Measurements from ENCODE around the gene BMERB1.
A peak's percentile ranks its signal among the peaks of the same experiment; 100 is the strongest.

BMERB1 gene

DNA sequence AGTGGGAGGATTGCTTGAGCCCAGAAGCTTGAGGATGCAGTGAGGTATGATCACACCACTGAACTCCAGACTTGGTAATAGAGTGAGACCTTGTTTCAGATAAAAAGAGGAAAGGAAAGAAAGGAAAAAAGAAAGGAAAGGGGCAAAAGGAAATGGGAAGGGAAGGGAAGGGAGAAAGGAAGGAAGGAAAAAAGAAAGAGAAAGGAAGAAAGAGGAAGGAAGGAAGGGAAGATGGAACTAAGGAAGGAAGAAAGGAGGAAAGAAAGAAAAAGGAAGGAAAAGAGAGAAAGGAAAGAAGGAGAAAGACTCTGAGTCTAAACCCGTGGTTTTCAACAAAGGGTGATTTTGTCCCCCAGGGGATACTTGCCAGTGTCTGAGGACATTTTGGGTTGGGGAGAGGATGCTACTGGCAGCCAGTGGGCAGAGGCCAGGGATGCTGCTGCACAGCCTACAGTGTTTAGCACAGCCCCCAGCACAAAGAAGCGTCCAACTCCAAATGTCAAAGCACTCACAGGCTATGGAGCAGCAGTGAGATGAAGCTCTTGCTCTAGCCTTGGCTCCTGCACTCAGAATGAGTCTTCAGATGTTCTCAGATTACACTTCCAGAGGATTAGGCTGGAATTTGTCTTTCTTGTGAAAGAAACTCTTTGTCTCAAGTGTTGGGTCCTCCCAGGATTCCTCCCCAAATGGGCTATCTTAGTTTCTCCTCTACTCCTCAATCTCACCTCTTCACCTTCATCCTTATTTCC, 64.2 kb downstream of the BMERB1 start:
- DNase-seq (ENCODE audit: low spot score): no peak

DNA sequence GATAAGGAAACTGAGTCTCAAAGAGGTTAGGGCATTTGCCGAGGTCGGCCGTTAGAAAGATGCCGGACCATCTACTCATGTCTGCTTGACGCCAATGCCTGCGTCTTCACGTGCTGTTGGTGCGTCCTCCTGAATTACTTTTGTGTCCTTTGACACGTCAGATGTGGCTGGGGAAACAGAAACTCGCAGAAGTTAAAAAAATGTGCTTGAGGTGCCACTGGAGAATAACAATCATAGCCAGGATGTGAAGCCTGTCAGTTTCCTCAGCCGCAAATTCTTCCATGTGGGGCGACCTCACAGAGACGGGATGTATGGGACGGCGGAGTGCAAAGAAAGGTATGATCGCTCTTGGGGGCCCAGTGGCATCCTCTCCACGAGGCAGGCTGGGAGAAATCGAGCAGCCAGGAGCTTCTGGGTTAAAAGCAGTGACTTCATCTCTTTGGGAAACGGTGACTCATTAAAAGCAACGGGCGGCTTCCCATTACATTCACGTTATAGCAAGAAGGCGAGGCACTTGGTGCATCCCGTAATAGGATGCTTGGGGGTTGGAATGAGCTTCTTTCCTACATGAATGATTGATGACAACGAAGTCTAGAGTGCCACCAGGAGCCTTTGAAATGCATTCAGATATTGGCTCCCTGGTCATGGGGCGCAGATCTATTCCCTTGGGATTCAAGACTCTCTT, 67.8 kb downstream of the BMERB1 start:
- peak; percentile 90 for DNase-seq (ENCODE audit: low spot score)

DNA sequence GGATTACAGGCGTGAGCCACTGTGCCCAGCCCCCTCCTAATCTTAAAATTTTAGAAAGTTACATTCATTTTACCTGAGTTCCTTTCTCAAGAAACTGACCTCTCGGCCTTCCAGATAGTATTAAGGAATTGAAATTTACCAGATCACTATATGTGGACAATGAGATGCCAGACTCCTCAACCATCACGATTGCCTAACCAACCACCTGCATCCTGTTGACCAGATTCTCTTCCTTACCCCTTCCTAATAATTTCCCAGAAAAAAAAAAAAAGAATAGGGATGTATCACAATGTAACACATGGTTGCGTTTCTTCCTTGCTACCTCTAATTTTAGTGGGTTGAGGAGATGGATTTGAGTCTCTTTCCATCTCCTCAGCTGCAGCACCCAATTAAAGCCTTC, 72.1 kb downstream of the BMERB1 start:
- no peak for DNase-seq (ENCODE audit: low spot score)

DNA sequence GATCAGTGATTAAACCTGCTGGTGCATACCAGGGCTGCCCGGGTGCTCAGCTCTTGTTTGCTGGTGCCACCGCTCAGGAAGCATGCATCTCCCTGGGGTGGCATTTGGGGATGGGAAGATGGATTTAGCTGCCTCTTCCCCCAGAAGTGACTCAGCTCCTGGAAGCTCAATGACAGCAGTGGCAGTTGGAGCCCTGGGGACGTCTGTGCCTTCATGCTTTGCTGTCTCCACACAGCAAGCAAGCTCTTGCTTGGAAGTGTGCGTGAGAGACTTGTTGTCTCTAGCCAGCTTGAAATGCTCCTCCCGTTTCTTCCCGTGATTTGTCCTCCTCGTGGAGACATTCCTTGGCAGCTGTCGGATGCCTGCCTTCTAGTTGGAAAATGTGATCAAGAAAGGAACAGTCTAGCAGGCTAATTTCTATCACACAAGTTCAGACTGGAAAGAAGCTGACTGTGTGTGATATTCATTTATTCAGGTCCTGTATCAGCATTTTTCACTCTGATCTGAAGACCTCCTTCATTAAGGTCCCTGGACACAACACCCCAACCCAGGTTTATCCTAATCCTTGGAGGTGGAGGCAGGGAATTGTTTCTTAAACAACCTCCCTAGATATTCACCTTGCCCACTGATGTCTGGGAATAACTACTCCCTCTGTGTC, 73.0 kb downstream of the BMERB1 start:
- DNase-seq (ENCODE audit: low spot score): peak; percentile 17

DNA sequence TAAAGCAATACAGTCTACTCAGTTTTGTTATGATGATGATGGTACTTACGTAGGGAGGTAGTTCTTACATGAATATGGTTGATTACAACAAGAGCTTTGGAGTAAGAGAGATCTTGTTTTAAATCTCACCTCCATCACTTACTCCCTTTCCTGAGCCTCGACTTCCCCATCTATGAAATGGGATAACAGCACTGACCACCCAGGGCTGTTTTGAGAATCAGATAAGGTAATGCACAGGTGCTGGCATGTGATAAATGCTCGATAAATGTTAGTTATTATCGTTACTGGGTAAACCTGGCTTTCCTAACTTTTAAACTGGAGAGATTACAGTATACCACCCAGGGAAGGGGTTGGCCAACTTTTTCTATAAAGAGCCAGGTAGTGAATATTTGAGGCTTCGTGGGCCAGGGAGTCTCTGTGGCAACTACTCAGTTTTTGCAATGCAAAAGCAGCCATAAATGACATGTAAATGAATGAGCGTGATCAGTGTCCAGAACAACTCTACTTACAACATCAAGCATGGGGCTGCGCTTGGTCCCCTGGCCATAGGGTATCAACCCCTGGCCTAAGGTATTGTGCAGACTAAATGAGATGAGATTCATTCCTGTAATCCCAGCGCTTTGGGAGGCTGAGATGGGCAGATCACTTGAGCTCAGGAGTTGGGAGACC, 73.7 kb downstream of the BMERB1 start:
- DNase-seq (ENCODE audit: low spot score): no peak

DNA sequence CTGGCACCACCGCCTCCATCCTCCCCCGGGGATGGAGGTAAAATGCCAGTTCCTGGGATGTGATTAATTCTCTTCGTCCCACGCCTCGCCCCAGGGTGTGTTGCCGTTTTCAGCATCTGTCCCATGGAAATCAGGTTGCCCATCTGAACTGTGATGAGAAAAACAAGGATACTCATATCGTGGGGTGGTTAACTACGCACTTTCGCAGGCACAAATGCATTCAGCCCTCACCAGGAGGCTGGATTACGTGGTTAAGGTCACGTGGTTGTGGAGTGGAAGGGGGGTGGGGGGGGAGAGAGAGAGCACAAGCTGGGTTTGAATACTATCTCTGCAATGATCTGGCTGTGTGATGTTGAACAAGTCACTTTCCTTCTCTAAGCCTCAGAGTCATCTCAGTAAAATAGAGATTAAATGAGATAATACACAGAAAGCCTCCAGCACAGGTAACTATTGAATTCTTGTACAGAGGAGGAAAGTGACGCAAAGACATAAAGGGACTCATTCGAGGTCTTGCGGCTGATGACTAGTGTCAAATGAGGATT, 74.7 kb downstream of the BMERB1 start:
- DNase-seq (ENCODE audit: low spot score): no peak

DNA sequence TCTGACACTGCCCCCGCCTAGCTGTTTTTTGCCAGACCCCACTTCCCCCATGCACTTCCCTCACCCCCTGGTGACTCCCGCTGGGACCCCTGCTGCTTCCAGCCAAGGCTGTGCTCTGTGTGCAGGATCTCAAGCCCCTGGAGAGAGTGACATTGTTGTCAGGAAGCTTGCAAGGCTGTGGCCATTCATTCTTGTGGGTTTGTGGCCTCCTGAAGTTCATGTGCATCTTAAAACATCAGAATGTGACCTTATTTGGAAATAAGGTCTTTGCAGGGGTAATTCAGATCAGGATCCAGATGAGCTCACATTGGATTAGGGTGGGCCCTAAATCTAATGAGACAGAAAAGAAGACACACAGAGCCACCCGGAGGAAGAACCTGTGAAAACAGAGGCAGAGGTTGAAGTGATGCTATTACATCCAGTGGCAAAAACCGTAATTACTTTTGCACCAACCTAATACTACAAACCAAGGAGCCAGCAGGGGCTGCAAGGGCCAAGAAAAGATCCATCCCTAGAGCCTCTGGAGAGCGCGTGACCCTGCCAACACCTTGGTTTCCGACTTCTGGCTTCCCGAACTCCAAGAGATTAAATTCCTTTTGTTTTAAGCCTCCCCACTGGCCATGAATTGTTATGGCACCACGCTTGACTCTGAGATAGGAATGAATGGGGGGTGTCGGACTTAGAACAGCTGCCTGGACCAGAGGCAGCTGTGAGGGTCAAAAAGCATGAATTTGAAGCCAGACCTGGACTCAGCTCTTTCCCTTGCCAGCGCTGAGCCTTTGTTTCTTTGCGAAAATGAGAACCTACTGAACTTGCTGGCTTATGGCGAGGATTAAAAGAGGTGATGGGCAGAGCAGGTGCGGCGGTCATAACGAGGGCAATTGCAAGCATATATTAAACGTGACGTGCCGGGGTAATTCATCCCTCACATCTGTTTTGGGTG, 75.5 kb downstream of the BMERB1 start:
- no peak for DNase-seq (ENCODE audit: low spot score)

DNA sequence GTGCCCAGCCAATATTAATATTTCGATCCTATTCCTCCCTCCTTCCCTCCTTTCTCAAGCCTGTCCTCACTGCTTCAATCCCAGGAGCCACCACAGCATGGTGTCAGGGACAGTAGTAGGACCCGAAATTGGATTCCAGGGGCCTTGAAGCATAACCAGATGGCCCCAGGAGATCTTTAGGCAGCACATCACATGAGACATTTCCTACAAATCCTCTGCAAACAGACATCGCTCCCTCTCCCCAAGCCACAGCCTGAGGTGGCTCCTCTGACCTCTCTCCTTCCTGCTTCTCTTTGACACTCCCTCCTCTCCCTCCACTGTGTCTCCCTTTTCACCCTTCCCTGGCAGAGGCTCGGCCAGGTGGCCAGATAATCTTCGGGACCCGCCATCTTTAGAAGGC, 76.6 kb downstream of the BMERB1 start:
- no peak for DNase-seq (ENCODE audit: low spot score)

DNA sequence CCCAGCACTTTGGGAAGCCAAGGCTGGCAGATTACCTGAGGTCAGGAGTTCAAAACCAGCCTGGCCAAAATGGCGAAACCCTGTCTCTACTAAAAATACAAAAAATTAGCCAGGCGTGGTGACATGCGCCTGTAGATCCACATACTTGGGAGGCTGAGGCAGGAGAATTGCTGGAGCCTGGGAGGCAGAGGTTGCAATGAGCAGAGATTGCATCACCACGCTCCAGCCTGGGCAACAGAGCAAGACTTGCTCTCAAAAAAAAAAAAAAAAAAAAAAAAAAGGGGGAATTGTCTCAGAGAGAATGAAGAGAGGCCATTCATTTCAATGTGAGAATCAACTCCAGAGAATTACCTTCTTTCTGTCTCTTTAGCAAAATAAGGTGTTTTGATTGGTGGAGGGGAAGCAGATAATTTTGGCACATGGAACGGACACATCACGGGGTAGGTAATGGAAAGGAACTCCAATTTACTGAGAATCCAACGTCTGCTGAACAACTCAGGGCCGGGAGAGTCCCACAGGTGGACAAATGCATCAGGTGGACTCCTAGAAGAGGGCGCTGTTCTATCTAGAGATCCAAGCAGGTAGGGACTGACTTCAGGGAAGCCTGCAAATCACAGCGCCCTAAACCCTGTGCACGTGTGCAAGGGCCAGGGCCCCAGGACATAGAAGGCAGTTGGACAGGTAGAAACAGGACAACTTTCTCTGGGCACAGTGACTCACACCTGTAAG, 77.5 kb downstream of the BMERB1 start:
- no peak for DNase-seq (ENCODE audit: low spot score)

DNA sequence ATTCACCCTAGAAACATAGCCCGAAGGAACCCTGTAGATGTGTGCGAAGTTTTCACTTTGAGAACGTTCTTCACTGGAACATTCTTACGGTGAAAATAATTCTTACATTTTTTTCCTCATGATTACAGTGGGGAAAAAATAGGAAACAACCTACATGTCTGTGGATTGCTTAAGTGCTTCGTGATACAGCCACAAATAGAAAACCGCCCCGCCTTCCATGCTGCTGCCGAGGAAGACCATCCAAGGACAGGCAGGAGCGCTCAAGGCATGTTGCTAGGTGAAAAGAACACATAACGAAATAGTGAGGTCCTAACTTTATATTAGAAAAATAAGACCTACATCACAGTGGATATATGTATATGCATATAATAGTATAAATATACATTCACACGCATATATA, 78.8 kb downstream of the BMERB1 start:
- no peak for DNase-seq (ENCODE audit: low spot score)

DNA sequence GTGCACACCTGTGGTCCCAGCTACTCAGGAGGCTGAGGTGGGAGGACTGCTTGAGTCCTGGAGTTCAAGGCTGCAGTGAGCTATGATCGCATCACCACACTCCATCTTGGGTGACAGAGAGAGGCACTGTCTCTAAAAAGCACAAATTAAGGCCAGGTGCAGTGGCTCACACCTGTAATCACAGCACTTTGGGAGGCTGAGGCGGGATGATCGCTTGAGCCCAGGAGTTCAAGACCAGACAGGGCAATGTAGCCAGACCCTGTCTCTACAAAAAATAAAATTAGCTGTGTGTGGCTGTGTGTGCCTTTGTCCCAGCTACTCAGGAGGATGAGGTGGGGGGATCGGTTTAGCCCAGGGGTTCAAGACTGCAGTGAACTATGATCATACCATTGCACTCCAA, 81.6 kb downstream of the BMERB1 start:
- DNase-seq (ENCODE audit: low spot score): no peak

DNA sequence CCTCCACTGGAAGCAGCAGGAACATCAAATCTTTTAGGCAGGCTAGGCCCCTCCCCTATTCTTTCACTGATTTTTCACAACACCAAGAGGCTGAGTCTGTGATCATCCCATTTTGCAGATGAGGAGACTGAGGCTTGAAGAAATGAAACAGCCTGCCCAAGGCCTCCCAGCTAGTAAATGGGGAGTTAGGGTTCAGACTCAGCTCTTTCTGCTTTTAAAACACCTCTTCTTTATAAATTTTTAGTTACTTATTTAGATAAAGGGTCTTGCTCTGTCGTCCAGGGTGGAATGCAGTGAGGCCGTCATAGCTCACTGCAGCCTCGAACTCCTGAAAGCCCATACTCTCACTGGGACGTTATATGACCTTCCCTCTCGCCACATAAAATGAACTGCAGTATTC, 82.2 kb downstream of the BMERB1 start:
- no peak for DNase-seq (ENCODE audit: low spot score)

DNA sequence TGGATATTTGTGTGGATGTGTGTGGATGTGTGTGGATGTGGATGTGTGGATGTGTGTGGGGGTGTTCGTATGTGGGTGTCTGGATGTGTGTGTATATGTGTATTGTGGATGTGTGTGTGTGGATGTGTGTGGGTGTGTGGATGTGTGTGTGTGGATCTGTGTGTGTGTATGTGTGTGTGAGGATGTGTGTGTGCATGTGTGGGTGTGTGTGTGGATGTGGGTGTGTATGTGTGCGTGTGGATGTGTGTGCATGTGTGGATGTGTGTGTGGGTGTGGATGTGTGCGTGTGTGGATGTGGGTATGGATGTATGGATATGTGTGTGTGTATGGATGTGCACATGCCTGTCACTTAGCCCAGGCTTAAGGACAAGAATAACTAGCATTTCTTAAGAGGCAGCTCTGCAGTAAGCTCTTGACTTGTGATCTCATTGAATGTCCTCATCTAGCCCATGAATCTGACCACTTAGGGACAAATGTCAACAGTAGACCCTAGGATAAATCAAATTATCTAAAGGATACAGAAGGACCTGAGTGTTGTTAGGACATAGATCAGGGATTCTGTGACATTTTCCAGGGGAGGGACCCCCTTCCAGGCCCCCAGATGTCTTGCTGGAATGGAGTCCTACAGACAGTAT, 83.5 kb downstream of the BMERB1 start:
- DNase-seq (ENCODE audit: low spot score): no peak

DNA sequence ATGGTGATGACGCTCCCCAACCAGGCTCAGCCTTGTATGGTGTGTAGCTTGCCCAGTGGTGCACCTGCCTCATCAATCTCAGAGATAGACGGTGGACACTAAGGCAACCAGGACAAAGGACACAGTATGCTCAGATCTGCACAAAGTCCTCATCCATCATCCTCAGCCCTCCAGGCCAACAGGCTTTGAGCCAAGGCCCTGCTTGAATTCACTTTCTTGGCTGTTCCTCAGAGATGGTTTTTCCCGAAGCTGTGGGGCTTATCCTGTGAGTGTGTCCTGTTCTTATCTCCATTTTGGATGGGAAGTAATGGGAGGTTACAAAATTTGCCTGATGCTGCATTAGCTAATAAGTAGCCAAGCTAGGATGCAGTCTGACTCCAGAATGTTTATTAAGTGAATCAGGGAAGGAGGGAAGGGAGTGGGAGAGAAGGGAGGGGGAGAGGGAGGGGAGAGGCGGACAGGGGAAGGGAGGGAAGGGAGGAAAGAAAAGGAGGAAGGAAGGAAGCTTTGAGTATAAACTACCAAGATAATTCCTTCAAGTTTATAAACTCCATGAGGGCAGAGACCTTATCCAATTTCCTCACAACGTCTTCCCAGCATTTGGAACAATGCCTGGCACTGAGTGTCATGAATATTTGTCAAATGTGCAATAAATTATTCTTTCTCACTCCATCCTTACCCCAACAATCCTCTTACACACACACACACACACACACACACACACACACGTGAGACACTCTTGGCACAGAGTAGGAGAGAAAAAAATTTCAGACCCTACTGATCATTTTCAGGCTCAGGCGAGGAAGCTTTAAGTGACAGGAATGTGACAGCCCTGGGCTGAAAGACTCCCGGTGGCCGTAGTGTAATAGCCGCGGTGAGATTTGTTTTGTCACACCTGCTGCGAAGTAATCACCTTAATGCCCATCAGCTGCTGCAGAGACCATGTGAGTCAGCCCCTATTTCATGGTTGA, 84.3 kb downstream of the BMERB1 start:
- DNase-seq (ENCODE audit: low spot score): peak; percentile 85

DNA sequence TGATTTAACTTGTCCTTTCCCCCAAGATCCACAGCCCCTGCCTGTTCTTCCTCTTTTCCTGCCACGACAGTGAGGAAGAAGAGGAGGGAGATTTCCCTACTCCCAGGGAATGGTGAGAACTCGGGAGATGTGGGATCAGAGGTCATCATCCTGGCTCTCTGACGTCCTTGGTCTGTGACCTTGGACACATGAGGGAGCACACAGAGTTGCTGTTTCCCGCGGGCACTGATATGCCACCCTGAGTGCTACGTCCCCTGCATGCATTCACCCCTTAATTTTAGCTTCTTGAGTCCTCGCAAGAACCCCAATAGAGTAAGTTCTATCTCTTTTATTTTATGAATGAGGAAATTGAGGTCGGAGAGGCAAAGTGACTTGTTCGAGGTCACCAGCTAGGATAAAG, 85.4 kb downstream of the BMERB1 start:
- no peak for DNase-seq (ENCODE audit: low spot score)

DNA sequence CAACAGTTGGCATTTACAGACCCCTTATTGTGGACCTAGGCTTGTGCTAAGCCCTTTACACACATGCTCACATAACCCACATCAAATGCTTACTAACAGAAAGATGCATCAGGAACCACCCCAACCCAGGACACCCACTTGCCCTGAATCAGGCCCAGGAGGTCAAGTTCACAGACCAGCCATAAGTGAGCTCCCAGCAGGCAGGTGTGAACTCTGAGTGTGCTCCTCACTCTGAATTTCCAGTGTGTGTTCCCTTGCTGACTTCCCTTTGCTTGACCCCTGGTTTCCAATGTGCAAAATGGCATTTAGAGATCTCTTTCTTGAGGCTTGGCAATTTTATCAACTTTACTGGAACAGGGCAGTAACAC, 87.0 kb downstream of the BMERB1 start:
- DNase-seq (ENCODE audit: low spot score): no peak

DNA sequence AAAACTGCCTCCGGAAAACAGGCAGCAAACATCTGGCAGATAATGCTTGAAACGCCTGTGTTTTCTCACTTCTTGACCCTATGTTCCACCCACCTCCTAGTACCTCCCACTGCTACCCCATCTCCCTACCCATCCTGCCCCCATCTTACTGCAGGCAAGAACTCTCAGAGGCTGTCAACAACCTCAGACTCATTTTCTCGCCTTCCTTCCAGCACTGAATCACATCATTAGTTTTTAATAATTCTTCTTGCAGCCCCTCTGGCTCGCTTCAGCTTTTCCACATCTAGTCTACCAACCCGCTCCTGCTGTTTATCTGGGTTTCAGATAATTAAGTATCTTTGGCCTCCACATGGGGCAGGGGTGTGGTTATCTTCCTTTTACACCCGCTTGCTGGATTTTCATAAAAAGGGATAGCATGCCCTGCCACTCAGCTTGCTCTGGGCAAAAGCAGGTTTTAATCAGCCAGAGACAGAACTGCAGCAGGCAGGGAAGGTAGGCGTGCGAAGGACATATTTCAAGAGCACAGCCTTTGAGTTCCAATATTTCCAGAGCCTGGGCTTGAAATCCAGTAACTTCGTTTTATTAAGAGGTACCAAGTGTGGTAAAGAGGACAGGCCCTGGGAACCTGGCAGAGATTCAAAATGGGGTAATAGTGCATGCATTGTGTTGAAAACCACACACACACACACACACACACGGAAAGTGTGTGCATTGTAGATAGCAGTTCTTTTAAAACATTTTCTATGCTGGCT, 87.5 kb downstream of the BMERB1 start:
- DNase-seq (ENCODE audit: low spot score): no peak

DNA sequence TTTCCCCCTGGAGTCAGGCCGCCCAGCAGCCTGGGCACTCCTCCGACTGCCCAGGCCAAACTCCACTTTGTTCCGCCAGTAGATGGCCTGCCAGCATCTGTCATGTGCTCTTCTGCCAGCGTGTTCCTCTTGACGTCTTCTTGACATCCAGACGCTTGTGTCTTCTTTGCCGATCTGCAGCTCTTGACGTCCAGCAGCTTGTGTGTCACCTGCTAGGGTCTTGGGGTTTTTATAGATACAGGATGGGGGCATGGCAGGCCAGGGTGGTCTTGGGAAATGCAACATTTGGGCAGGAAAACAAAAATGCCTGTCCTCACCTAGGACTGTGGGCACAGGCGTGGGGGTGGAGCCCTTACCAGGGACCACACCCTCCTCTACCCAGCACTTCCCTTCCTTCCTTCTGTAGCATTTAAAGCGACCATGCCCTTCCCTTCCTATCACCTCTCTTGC, 88.7 kb downstream of the BMERB1 start:
- peak; percentile 29 for DNase-seq (ENCODE audit: low spot score)

All from kidney tubule cell (primary cell).